CD8-positive, alpha-beta memory T cell (primary cell): ENCODE results near the gene TMEM98. TPM values are rescaled to one million over a fixed set of nuclear protein-coding genes. Genes with fewer than 3 reads are reported as not detected.

ENCODE experiments used
- CTCF ChIA-PET: fragments of 350-600 bp; sonication (Branson Sonifier 250); formaldehyde crosslinking; loops from one replicate; lab custom pipeline; 2021; ENCODE audit warnings: antibody characterized with exemption; lab: Charles Lee
- POLR2A ChIA-PET: fragments of 350-600 bp; sonication (Branson Sonifier 250); formaldehyde crosslinking; loops from one replicate; lab custom pipeline; 2021; ENCODE audit warnings: antibody characterized with exemption; lab: Charles Lee
- DNase-seq, 5 donors: peaks; one replicate each; pipeline versions ENCODE4 v3.0.0 to v3.0.0-alpha.2; 2020 to 2022; ENCODE audit warnings: mixed read lengths in 1 of 5
- H3K27ac ChIP-seq: one replicate; pipeline ENCODE4 v1.7.0; 2013; ENCODE audit warnings: low read depth, mild to moderate bottlenecking, low read length, moderate library complexity
- H3K27me3 ChIP-seq: 2 replicates; pipeline ENCODE4 v1.7.0; 2013; ENCODE audit warnings: low read length, mild to moderate bottlenecking; ENCODE audit not compliant: insufficient read depth, poor library complexity, severe bottlenecking
- H3K36me3 ChIP-seq: 2 replicates; pipeline ENCODE4 v1.7.0; 2013; ENCODE audit warnings: mild to moderate bottlenecking, low read length, moderate library complexity; ENCODE audit not compliant: insufficient read depth
- H3K4me1 ChIP-seq: 2 replicates; pipeline ENCODE4 v1.7.0; 2013; ENCODE audit warnings: mild to moderate bottlenecking, low read length, moderate library complexity; ENCODE audit not compliant: insufficient read depth
- H3K4me3 ChIP-seq: 2 replicates; pipeline ENCODE4 v1.7.0; 2013; ENCODE audit warnings: mild to moderate bottlenecking, low read length
- H3K9me3 ChIP-seq: 2 replicates; pipeline ENCODE4 v1.7.0; 2013; ENCODE audit warnings: mild to moderate bottlenecking, low read length
- H3K27ac Mint-ChIP-seq, 8 donors: one replicate each; pipeline ENCODE4 v1.8.0; 2020 to 2021; ENCODE audit warnings: mixed read lengths in 8 of 8, mild to moderate bottlenecking in 6 of 8, inconsistent platforms in 3 of 8, moderate library complexity in 3 of 8
- H3K27me3 Mint-ChIP-seq, 2 donors: one replicate each; pipeline ENCODE4 v1.8.0; 2020 to 2021; ENCODE audit warnings: mixed read lengths in 2 of 2, mild to moderate bottlenecking in 1 of 2, moderate library complexity in 1 of 2
- H3K36me3 Mint-ChIP-seq, 3 donors: one replicate each; pipeline ENCODE4 v1.8.0; 2020 to 2021; ENCODE audit warnings: mixed read lengths in 3 of 3, inconsistent platforms in 1 of 3, mild to moderate bottlenecking in 1 of 3
- H3K4me1 Mint-ChIP-seq, 3 donors: one replicate each; pipeline ENCODE4 v1.8.0; 2020 to 2021; ENCODE audit warnings: mixed read lengths in 3 of 3, inconsistent platforms in 1 of 3, mild to moderate bottlenecking in 1 of 3
- H3K4me3 Mint-ChIP-seq, 7 donors: one replicate each; pipeline ENCODE4 v1.8.0; 2020 to 2021; ENCODE audit warnings: mixed read lengths in 7 of 7, mild to moderate bottlenecking in 6 of 7, moderate library complexity in 4 of 7, inconsistent platforms in 2 of 7
- H3K9me3 Mint-ChIP-seq, 5 donors: one replicate each; pipeline ENCODE4 v1.8.0; 2020 to 2022; ENCODE audit warnings: mixed read lengths in 5 of 5, mild to moderate bottlenecking in 3 of 5, moderate library complexity in 2 of 5, inconsistent platforms in 1 of 5
- polyA plus RNA-seq: library from polyadenylated mRNA; unstranded; fragments of 300-500 nt; fragmentation: Illumina TruSeq; gene quantifications from one replicate; pipeline ENCODE4 v1.2.3, GENCODE V29; 2021
- total RNA-seq, 2 experiments: library from RNA; stranded (reverse); gene quantifications; one replicate each; pipeline ENCODE4 v1.2.3, GENCODE V29; 2021

TMEM98 gene
- total and polyA plus RNA-seq, 3 experiments from 2014 or later: 0.22 to 0.26 TPM; not detected in 1

GRCh38 chr17:32992321-32993033 is 64.5 kb downstream of the TMEM98 start:
- Mint-ChIP-seq H3K27me3 (peaks cover 5 to 15% of the 10 kb centered on the region in 2 donors), H3K4me3 (no peak overlapping the region), H3K9me3 (peaks cover 4 to 14% (median 9%) of the 10 kb centered on the region in 5 donors), H3K4me1 (no peaks in the 10 kb centered on the region), H3K27ac (no peak overlapping the region), H3K36me3 (peaks cover 0 to 5% (median 2%) of the 10 kb centered on the region in 3 donors)
- Histone ChIP-seq H3K27ac (no peak overlapping the region), H3K27me3 (no peaks in the 10 kb centered on the region), H3K4me3 (no peak overlapping the region), H3K36me3 (no peaks in the 10 kb centered on the region), H3K9me3 (no peaks in the 10 kb centered on the region), H3K4me1 (no peaks in the 10 kb centered on the region)
- POLR2A ChIA-PET: no interaction called here
- CTCF ChIA-PET: no interaction called here
- no peak for DNase-seq

- Mint-ChIP-seq H3K4me3 (no peak overlapping the region), H3K27ac (no peak overlapping the region), H3K9me3 (peaks cover 0 to 5% (median 2%) of the 10 kb centered on the region in 5 donors), H3K36me3 (no peaks in the 10 kb centered on the region), H3K4me1 (peaks cover 5 to 6% (median 5%) of the 10 kb centered on the region in 3 donors), H3K27me3 (peaks cover 8 to 22% of the 10 kb centered on the region in 2 donors)
- Histone ChIP-seq H3K36me3 (no peaks in the 10 kb centered on the region), H3K4me1 (peaks cover 7% of the 10 kb centered on the region), H3K4me3 (no peak overlapping the region), H3K9me3 (no peaks in the 10 kb centered on the region), H3K27me3 (peaks cover 3% of the 10 kb centered on the region), H3K27ac (no peak overlapping the region)
- ChIA-PET CTCF (no interaction called here), POLR2A (no interaction called here)
- no peak for DNase-seq
Observed at GRCh38 chr17:32993977-32994376, 66.0 kb downstream of the TMEM98 start.

Other genes with a start within 250 kb of the TMEM98 start
- gene MYO1D, start 51.0 kb upstream of the TMEM98 start, total RNA-seq: 10 to 100 TPM; 11.5 to 15.8 TPM
- gene MYO1D, start 51.0 kb upstream of the TMEM98 start, polyA plus RNA-seq: 9.0 TPM
- gene SPACA3, start 63.7 kb downstream of the TMEM98 start, total RNA-seq: not detected
- not detected for gene SPACA3, start 63.7 kb downstream of the TMEM98 start, polyA plus RNA-seq